ENCODE data around the gene DNAH10. TPM values are rescaled to one million over a fixed set of nuclear protein-coding genes. Genes with fewer than 3 reads are reported as not detected.

The DNAH10 gene
- total RNA-seq, 1 experiment from 2014 or later: 0.09 TPM

- peaks cover 16% of the 10 kb centered on the region for H3K4me1 Mint-ChIP-seq
- no peak overlapping the region for H3K27ac Mint-ChIP-seq
- DNase-seq (ENCODE audit: low spot score) (no peak), ATAC-seq (no peak)
- H3K9me3 Mint-ChIP-seq: no peaks in the 10 kb centered on the region
- no peak overlapping the region for H3K4me3 Mint-ChIP-seq
- CTCF ChIA-PET: no interaction called here
- no peaks in the 10 kb centered on the region for H3K36me3 Mint-ChIP-seq
- no peaks in the 10 kb centered on the region for H3K27me3 Mint-ChIP-seq (ENCODE audit: low read depth)
- TF ChIP-seq GTF2I (CRISPR knock-in tag; conservative IDR thresholded peaks at IDR 0.05) (no peak), MLX (CRISPR knock-in tag; IDR thresholded peaks at IDR 0.05) (no peak), ATF3 (CRISPR knock-in tag; conservative IDR thresholded peaks at IDR 0.05) (no peak), ZNF425 (CRISPR knock-in tag; conservative IDR thresholded peaks at IDR 0.05) (no peak), RORB (CRISPR knock-in tag; IDR thresholded peaks at IDR 0.05) (no peak), EMX1 (CRISPR knock-in tag; IDR thresholded peaks at IDR 0.05) (no peak), CBFB (CRISPR knock-in tag; IDR thresholded peaks at IDR 0.05; ENCODE audit: low read depth) (no peak), ZSCAN18 (CRISPR knock-in tag; IDR thresholded peaks at IDR 0.05) (no peak), SOX15 (CRISPR knock-in tag; IDR thresholded peaks at IDR 0.05) (no peak), FOXK1 (CRISPR knock-in tag; IDR thresholded peaks at IDR 0.05) (no peak), TCF7 (CRISPR knock-in tag; IDR thresholded peaks at IDR 0.05; ENCODE audit: low read depth) (no peak), PRRX2 (CRISPR knock-in tag; IDR thresholded peaks at IDR 0.05) (no peak), FOXP1 (CRISPR knock-in tag; IDR thresholded peaks at IDR 0.05; ENCODE audit: borderline replicate concordance) (no peak)
- POLR2A ChIA-PET: no interaction called here
Measured at GRCh38 chr12:123715195-123715594, 46.9 kb upstream of the DNAH10 start.

- no peak for TF ChIP-seq ATF6 (CRISPR knock-in tag; IDR thresholded peaks at IDR 0.05)
- TF ChIP-seq MYBL2 (CRISPR knock-in tag; IDR thresholded peaks at IDR 0.05): no peak
- TF ChIP-seq CREM (CRISPR knock-in tag; IDR thresholded peaks at IDR 0.05): no peak
- TF ChIP-seq FOXJ3 (CRISPR knock-in tag; IDR thresholded peaks at IDR 0.05; ENCODE audit: borderline replicate concordance): no peak
- TF ChIP-seq E2F5 (CRISPR knock-in tag; IDR thresholded peaks at IDR 0.05): no peak
- no peak for DNase-seq (ENCODE audit: low spot score)
- H3K4me3 Mint-ChIP-seq: no peak overlapping the region
- H3K4me1 Mint-ChIP-seq: peaks cover 16% of the 10 kb centered on the region
- no peaks in the 10 kb centered on the region for H3K27me3 Mint-ChIP-seq (ENCODE audit: low read depth)
- no peak for ATAC-seq
- H3K27ac Mint-ChIP-seq: peak overlapping the region; percentile 8; the same call in 1 of the 2 replicates
- POLR2A ChIA-PET: no interaction called here
- H3K36me3 Mint-ChIP-seq: peaks cover 9% of the 10 kb centered on the region
- no peaks in the 10 kb centered on the region for H3K9me3 Mint-ChIP-seq
- CTCF ChIA-PET: interaction anchor here (0.6 kb wide), 1 partner anchor 80 kb away, joined by 3 read pairs; no protein-coding TSS in a partner anchor
Measured at GRCh38 chr12:123717350-123717749, 44.8 kb upstream of the DNAH10 start.
